NCI-H748 treated with DMSO at 0.1 percent for 48 hours (cell line): Measurements from ENCODE around the gene CEP63.

Experiments used
- DNase-seq: peaks from one replicate; lab custom pipeline; 2025; lab: John Stamatoyannopoulos, UW

CEP63 gene

GRCh38 chr3:134485718-134486576 lies at the start of gene CEP63, which contains the start of gene ANAPC13:
CEP63 (plus strand) TSS chr3:134486057; CDS start chr3:134495321, 9,264 bp downstream.
ANAPC13 (minus strand) TSS chr3:134485985; CDS start chr3:134482904, 3,081 bp downstream.
- DNase-seq, result peak; percentile 81

GRCh38 chr3:134437211-134437752 lies 48.6 kb upstream of the CEP63 start:
- no peak for DNase-seq

DNA sequence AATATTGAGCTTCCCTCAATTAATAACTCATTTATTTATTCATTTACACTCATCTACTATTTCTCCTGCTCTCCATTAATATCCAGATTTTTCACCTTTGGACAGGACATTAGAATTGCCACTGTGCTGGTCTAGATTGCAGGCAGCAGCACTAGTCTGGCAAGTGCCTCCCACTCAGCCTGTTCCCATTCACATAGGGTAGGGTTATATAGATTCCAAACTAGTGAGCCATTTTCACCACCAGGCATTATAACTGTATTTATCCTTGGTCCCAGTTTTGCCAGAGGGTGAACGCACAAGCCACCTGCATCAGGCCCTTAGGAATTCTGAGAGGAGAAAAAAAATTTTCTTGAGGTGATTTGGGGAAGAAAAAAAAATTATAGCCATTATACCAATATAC lies 44.5 kb upstream of the CEP63 start:
- DNase-seq, result no peak

DNA sequence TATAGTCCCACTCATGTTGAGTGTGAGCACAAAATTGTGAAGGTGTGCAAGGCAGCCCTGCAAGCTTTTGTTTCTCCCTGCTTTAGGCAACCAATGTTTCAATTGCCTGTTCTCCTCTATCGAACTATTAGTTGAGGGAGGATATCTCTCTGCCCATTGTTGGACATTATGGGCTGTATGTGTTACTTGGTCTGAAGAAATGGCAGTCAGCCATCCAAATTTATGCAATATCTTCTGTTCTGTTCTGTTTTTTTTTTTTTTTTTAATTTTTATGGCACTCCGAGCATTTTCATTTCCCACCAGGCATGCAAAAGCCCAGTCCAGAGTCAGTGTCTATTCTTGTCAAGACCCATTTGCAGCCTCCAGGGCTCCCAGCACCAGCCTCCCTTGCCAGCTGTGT lies 44.0 kb upstream of the CEP63 start:
- DNase-seq, result no peak

DNA sequence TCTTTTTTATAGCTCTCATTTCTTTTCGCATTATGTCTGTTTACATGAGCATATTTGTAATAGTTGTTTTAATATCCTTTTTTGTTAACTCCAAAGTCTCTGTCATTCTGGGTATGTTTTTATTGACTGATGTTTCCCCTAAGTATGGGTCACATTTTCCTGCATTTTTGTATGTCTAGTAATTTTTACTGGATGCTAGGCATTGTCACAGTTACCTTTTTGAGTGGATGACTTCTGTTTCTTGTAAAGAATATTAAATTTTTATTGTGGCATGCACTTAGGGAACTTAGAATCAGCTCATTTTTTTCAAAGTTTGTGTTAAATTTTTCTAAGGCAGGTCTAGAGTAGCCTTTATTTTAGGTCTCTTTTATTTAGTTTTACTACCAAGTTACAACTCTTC lies 40.8 kb upstream of the CEP63 start:
- DNase-seq, result no peak

- DNase-seq, result no peak
Measured at GRCh38 chr3:134445636-134446035, 40.2 kb upstream of the CEP63 start.

- DNase-seq, result no peak
Measured at GRCh38 chr3:134446800-134447199, 39.1 kb upstream of the CEP63 start.

DNA sequence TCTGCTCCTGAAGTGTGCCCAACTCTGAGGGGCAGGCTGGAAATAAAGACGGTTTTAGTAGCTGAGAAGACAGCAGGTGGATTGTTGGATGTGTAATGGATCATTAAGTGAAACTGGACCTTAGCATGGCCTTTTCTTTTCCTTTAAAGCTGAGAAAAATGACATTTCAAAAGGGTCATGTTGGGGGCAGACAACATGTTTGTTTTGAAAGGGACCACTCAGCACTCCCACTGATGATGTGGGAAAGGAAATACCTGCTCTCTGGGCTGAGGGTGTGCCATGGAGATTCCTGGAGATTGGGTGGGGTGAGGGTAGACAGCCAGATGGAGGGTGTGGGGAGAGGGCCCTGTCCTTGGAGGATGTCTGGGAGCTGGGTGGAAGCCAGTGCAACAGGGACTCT lies 38.5 kb upstream of the CEP63 start:
- DNase-seq, result no peak

DNA sequence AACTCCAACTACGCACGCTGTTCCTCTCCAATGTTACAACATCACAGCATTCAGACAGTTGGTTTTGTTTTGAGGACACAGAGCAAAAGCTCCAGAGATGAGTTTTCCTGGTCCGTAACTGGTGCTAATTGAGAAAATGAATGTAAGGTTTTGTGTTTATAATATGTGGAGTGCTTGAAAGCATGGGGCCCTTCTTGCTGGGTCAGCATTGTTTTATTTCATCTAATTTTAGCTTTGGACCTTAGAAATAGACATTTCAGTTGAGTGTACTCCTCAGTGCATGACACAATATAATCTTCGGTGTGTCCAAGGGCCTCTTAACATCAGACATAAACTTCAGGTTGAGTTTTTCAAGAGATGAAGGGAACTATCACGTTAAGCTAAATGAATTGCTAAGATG lies 37.2 kb upstream of the CEP63 start:
- no peak for DNase-seq

DNA sequence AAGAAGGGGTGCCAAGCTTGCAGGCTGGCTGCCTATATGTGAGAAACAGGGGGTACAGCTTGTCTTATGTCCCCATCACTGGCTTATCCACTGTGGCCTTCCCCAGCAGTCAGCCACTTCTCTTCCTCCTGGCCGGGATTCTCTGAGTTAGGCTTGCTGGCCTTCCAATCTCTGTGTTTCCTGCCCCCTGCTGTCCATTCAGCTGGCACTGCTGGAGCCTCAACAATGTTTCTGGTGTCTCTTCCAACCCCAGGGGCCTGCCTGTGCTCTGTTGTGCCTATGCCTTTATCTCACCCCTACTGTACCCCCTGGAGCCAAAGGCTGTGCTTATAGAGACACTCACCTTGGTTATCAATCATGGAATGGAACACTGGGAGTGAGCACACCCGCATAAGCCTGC lies 36.6 kb upstream of the CEP63 start:
- DNase-seq, result no peak

DNA sequence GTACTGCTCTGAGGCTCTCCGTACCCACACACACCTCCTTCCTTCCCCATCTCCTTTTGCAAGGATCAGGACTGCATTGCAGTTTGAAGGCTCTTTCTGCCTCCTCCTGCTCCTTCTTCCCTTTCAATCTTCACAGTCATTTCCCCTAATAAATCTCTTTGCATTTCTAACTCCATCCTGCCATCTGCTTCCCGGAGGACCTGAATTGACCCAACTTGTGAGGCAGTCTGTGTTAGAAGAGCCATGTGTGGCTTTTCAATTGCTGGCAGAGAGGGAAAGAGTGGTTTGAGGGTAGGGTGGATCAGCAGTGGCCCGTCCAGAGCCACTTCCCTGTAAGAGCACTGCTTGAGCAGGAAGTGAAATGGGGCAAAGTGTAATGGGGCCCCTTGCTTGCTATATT lies 35.9 kb upstream of the CEP63 start:
- no peak for DNase-seq

- DNase-seq, result peak; percentile 2
Measured at GRCh38 chr3:134453631-134454030, 32.2 kb upstream of the CEP63 start.

DNA sequence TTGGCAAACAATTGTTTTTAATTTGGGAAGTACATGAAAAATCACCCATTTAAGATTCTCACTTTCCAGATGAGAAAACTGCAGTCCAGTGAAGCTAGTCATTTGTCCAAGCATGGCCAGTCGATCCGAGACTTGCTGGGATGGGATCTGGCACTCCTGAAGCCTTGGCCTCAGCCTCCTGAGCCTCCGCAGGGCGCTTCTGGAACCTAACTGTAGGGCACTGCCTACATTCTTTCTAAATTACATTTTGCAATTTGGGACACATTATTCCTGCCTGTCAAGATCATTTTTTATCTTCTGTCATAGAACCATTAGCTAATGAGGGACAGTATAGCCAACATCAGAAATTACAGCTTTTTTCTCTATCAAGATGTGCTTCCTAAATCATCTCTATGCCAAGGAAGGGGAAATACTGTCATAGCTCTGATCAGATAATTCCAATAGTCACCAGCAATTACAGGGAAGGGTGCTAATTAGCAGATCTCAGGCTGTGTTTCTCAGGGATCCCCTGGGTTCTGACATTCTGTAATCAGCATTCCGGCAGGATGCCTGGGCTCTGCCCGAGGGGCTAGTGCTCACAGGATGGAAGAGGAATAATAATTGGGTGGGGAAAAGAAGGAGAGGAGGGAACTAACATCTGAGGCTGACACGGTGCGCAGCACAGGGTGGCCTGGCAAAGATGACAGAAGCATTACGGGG lies 28.3 kb upstream of the CEP63 start:
- no peak for DNase-seq

DNA sequence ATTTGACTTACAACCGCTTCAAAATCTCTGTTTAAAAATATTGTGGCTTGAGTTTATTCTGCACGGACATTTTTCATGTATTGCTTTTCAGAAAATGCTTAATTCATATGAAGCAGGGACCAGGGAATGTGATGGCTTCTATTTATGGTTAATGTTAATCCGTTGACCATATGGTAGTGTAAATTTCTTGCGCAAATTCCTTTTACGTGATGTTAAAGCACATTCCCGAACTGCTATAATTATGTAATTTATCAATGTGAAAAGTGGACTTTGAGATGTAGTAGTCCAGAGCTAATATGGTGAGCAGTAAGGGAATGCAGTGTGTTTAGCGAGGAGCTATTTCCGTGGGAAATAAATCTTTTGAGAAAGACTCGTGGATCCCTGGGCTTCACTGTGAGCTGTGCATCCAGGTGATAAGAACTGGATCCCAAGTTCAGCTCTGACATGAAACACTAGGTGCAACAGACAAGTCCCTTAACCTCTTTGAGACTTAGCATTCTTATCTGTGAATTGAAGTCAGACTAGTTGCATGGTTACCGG lies 27.4 kb upstream of the CEP63 start:
- no peak for DNase-seq

DNA sequence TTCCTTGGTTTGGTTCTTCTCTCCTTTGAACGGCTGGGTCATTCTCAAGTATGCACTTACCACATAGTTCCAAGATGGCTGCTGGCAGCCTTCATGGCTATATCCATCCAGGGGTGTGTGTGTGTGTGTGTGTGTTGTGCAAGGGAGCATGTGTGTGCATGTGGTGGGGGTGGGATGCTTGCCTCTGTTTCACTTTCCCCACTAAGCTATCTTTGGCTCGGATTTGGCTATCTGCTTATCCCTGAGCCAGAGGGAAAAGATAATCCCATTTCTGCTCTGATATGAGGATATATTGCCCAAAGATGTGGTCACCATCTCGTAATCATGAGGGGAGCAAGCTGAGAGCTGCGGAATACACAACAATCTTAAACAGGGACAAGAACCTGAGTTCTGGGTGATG lies 26.3 kb upstream of the CEP63 start:
- no peak for DNase-seq

GRCh38 chr3:134460965-134461364 lies 24.9 kb upstream of the CEP63 start:
- DNase-seq, result no peak

DNA sequence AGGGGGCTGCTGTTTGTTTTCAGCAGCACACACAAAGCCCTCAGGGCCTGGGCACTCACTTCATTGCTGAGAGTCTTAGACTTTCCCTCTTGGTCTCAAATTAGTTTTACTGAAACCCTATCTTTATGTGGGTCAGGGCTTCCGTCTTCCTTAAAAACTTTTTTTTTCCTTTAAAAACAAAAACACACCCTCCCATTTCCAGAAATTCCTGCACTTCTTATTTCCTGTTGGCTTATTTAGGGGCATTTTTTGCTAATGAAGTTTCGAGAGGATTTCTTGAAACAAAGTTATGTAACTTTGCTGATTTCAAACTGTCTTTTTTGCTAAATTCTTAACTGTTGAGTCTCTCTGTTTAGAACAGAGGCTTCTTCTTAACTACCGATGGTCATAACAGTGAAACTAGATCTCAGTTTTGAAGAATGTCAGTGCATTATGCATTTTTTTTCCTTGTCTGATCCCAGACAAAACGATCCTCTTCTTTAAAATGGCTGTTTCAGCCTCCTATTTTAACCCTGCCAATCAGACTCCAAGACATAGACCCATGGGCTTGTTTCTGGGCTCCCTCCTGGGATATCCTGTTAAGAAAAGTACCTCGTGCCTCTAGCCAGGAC lies 23.4 kb upstream of the CEP63 start:
- DNase-seq, result no peak

DNA sequence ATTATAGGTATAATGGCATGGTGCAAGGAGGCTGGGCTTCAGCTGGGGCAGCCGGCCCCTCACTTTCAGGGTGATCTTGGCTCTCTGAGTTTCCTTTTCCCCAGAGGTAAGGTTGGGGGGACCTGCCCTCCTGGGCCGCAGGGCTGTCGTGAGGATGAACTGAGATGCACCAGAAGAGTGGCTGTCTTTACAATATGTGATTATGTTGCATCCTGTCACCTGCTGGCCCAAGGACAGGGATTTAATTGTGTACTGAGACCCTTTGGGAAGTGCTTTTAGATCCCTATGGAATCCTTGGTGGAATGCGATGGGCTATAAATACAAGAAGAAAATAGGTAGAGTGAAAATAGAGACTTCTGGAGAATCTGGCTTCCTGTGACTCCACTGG lies 22.2 kb upstream of the CEP63 start:
- DNase-seq, result no peak

GRCh38 chr3:134464064-134464688 lies 21.7 kb upstream of the CEP63 start:
- no peak for DNase-seq

DNA sequence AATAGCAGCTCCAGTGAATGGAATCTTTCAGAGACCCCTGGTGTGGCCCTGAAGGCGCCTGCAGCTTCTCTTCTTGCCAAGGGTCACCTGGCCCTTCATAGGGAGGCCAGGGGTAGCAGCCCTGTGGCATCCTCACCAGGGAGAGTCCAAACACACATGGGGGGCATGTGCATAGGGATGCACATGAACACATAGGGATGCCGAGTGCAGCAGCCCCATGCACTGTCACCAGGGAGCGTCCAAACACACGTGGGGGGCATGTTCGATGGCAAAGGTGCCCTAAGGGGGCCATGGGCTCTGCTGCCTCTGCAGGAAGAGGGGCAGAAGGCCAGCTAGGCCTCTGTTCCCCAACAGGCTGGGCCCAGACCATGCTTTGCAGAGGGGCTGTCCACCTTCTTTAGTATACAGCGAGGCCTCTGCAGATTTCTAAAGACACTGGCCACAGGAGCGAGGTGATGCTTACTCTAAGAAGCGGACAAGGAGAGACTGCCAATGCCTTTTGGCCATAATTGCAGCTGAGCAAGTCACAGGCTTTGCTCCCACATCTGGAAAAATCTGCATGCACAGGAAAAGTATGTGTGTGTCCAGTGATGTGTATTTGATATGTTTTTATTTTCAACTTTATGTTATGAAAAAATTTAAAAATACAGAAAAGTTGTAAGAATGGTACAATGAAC lies 21.0 kb upstream of the CEP63 start:
- DNase-seq, result no peak

GRCh38 chr3:134466331-134466730 lies 19.5 kb upstream of the CEP63 start:
- DNase-seq, result no peak
